Measurements from ENCODE around the gene DPM1. TPM values are rescaled to one million over a fixed set of nuclear protein-coding genes. Genes with fewer than 3 reads are reported as not detected.

Gene DPM1
- total and polyA plus RNA-seq, 2 of the 8 experiments (the other 6 are each of a cell fraction or from before 2014, with no cell fraction given) = 42.3 to 57.0 TPM

GRCh38 chr20:50892394-50892793 lies 65.9 kb downstream of the DPM1 start:
- Histone ChIP-seq H4K91ac (replicated peaks; ENCODE audit: insufficient read length, low read length) (no peak overlapping the region), H2BK5ac (ENCODE audit: low read depth, low read length) (no peak overlapping the region), H3K4ac (replicated peaks; ENCODE audit: insufficient read length, low read depth, low read length) (no peak overlapping the region), H3K27me3 (replicated peaks in 1 of 4; ENCODE audit: control insufficient read depth in 3 of 4, extremely low read depth in 1 of 4, insufficient read depth in 3 of 4, low read length in 3 of 4) (no peaks in the 10 kb centered on the region), H2BK12ac (ENCODE audit: low read depth, low read length) (no peak overlapping the region), H3K23me2 (ENCODE audit: low read depth, low read length) (no peaks in the 10 kb centered on the region), H3K9me3 (ENCODE audit: insufficient read depth in 2 of 2, low read depth in 1 of 2, low read length in 1 of 2) (no peaks in the 10 kb centered on the region), H2AFZ (ENCODE audit: low read length) (no peak overlapping the region), H3K14ac (ENCODE audit: insufficient read length) (no peak overlapping the region), H3K79me1 (ENCODE audit: low read depth, low read length) (peaks cover 10% of the 10 kb centered on the region), H3K23ac (ENCODE audit: insufficient read length) (no peak overlapping the region), H2BK20ac (ENCODE audit: low read length) (no peak overlapping the region), H4K5ac (ENCODE audit: insufficient read length, low read depth, low read length) (no peak overlapping the region), H2BK120ac (replicated peaks; ENCODE audit: low read depth, low read length) (no peak overlapping the region), H4K20me1 (replicated peaks in 1 of 2; ENCODE audit: control insufficient read depth in 1 of 2, insufficient read depth in 2 of 2, low read length in 2 of 2) (peaks cover 6 to 7% of the 10 kb centered on the region in 2 experiments), H3K18ac (ENCODE audit: extremely low read depth, low read length) (no peak overlapping the region), H4K8ac (ENCODE audit: extremely low read depth, insufficient read depth, low read length) (no peak overlapping the region), H3K4me3 (ENCODE audit: extremely low read depth in 1 of 4, insufficient read depth in 2 of 4, low read depth in 3 of 4, low read length in 4 of 4) (no peak overlapping the region), H3K4me1 (replicated peaks in 1 of 4; ENCODE audit: control insufficient read depth in 3 of 4, insufficient read depth in 4 of 4, low read length in 3 of 4) (no peaks in the 10 kb centered on the region), H2BK15ac (ENCODE audit: low read length) (no peak overlapping the region), H2AK5ac (ENCODE audit: low read depth, low read length) (no peak overlapping the region), H3K79me2 (ENCODE audit: control insufficient read depth in 1 of 2, insufficient read depth in 2 of 2, low read length in 2 of 2) (peaks cover 0 to 36% of the 10 kb centered on the region in 2 experiments; a peak in 2 of 4 replicates), H3K56ac (replicated peaks; ENCODE audit: insufficient read length, low read depth, low read length) (no peak overlapping the region), H3K9ac (replicated peaks in 1 of 4; ENCODE audit: extremely low read depth in 1 of 4, low read depth in 3 of 4, low read length in 3 of 4) (no peak overlapping the region), H3K36me3 (ENCODE audit: control insufficient read depth in 2 of 4, insufficient read depth in 4 of 4, low read length in 3 of 4) (peaks cover 28 to 80% (median 53%) of the 10 kb centered on the region in 4 experiments), H3K27ac (ENCODE audit: low read depth, low read length) (no peak overlapping the region), H3K4me2 (ENCODE audit: insufficient read depth in 1 of 2, low read depth in 2 of 2, low read length in 2 of 2) (no peak overlapping the region)
- FAIRE-seq (no peak), DNase-seq (ENCODE audit: low read depth in 1 of 2, low spot score in 2 of 2) (no peak)
- TF ChIP-seq KDM1A (IDR thresholded peaks at IDR 0.05; ENCODE audit: borderline replicate concordance, low read length) (no peak), CBX5 (IDR thresholded peaks at IDR 0.05; ENCODE audit: low read depth, low read length) (no peak), RAD21 (IDR thresholded peaks at IDR 0.05 in 1 of 2, conservative IDR thresholded peaks at IDR 0.05 in 1 of 2; ENCODE audit: low read depth in 2 of 2, low read length in 2 of 2) (no peak), BRCA1 (IDR thresholded peaks at IDR 0.05; ENCODE audit: low read depth, low read length) (no peak), ATF2 (IDR thresholded peaks at IDR 0.05; ENCODE audit: low read length) (no peak), HDAC2 (IDR thresholded peaks at IDR 0.05; ENCODE audit: borderline replicate concordance in 1 of 2, low read depth in 2 of 2, low read length in 2 of 2) (no peak), RFX5 (IDR thresholded peaks at IDR 0.05; ENCODE audit: borderline replicate concordance, low read depth, low read length) (no peak), SIX5 (IDR thresholded peaks at IDR 0.05; ENCODE audit: low read depth, low read length) (no peak), SIN3A (conservative IDR thresholded peaks at IDR 0.05 in 1 of 2, IDR thresholded peaks at IDR 0.05 in 1 of 2; ENCODE audit: low read depth in 1 of 2, low read length in 2 of 2) (no peak), SP1 (IDR thresholded peaks at IDR 0.05; ENCODE audit: low read depth, low read length) (no peak)
- ChIA-PET POLR2A (ENCODE audit: partially characterized antibody) (interaction anchor here (0.6 to 1.9 kb wide), 7 partner anchors 7 to 109 kb away, joined by 3 to 6 read pairs (median 3); partner anchors contain the start of genes ADNP and BCAS4), CTCF (ENCODE audit: partially characterized antibody) (interaction anchor here (1.4 to 1.8 kb wide), 2 partner anchors 74 to 143 kb away, joined by 4 read pairs; no protein-coding TSS in a partner anchor)
- WGBS, 2 experiments (ENCODE audit: extremely low coverage in 1 of 2, insufficient coverage in 1 of 2, insufficient read length in 1 of 2, insufficient replicate concordance in 2 of 2, low coverage in 1 of 2, low lambda C conversion rate in 2 of 2, missing lambda C conversion rate in 1 of 2) = 86% methylated on average over 8 of the region's 8 CpGs; no CpG with 5 or more reads in 1 of the 2 experiments
